ENCODE data around the gene GAL. TPM values are rescaled to one million over a fixed set of nuclear protein-coding genes. Genes with fewer than 3 reads are reported as not detected.

GAL gene
- total RNA-seq, 1 donor from 2014 or later: 1.0 TPM

DNA sequence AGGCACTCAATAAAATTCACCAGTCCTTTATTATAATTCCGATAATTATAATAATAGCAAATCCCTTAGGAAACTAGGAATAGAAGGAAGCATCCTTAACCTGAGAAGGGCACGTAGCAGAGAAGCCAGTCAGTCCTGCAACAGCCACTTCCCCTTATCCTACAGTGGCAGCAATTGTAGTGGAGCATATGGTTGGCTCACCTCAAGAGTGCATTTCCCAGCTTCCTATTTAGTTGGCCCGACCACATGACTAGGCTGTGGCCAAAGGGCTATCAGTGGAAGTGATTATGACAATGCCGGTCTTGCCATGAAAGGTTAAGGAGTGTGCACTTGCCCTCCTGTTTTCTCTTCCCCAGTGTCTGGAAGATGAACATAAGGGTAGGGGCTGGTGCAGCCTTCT is 39.9 kb downstream of the GAL start:
- Histone ChIP-seq H3K4me1 (ENCODE audit: control insufficient read depth in 3 of 3, insufficient read depth in 3 of 3, low read length in 3 of 3) (no peaks in the 10 kb centered on the region), H3K27ac (ENCODE audit: low read depth, low read length) (no peak overlapping the region), H3K27me3 (ENCODE audit: control insufficient read depth in 3 of 3, insufficient read depth in 3 of 3, low read length in 3 of 3) (peaks cover 2 to 5% (median 3%) of the 10 kb centered on the region in 3 donors), H3K9me3 (ENCODE audit: control insufficient read depth in 3 of 3, low read length in 3 of 3) (peaks cover 0 to 9% (median 2%) of the 10 kb centered on the region in 3 donors), H3K36me3 (ENCODE audit: control insufficient read depth in 3 of 3, insufficient read depth in 3 of 3, low read length in 3 of 3) (no peaks in the 10 kb centered on the region), H3K4me3 (ENCODE audit: low read length in 3 of 3) (no peak overlapping the region), H3K9ac (ENCODE audit: low read depth in 1 of 3, low read length in 3 of 3) (no peak overlapping the region)

DNA sequence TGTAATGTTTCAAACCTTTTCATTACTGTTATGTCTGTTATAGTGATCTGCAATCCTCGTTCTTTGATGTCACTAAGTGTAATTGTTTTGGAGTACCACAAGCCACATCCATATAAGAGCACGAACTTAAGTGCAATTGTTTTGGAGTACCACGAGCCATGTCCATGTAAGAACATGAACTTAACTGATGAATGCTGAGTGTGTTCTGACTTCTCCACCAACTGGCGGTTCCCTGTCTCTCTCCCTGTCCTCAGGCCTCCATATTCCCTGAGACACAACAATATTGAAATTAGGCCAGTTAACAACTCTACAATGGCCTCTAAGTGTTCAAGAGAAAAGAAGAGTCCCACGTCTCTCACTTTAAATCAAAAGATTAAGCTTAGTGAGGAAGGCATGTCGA is 43.4 kb downstream of the GAL start:
- H3K36me3 ChIP-seq (ENCODE audit: control insufficient read depth in 3 of 3, insufficient read depth in 3 of 3, low read length in 3 of 3): no peaks in the 10 kb centered on the region
- no peaks in the 10 kb centered on the region for H3K4me1 ChIP-seq (ENCODE audit: control insufficient read depth in 3 of 3, insufficient read depth in 3 of 3, low read length in 3 of 3)
- no peak overlapping the region for H3K27ac ChIP-seq (ENCODE audit: low read depth, low read length)
- H3K9ac ChIP-seq (ENCODE audit: low read depth in 1 of 3, low read length in 3 of 3): no peak overlapping the region
- H3K9me3 ChIP-seq (ENCODE audit: control insufficient read depth in 3 of 3, low read length in 3 of 3): no peaks in the 10 kb centered on the region
- no peak overlapping the region for H3K4me3 ChIP-seq (ENCODE audit: low read length in 3 of 3)
- H3K27me3 ChIP-seq (ENCODE audit: control insufficient read depth in 3 of 3, insufficient read depth in 3 of 3, low read length in 3 of 3): peaks cover 0 to 17% (median 7%) of the 10 kb centered on the region in 3 donors

DNA sequence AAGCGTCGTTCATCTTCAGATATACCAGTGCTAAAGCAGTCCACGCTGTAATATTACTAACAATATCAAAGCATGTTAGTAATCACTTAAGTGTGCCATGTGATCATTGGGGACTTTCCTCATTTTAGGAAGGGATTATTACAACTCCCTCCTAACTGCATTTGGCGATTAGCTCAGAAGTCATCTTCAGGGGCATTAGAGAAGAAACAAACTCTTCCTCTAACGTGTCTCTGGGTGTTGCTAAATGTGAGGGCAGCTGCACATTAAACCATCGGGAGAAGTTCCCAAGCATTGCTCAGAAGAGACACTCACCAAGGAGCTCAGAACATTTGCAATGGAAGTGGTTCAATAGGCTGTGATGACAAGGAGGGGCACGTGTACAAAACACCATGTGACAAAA is 49.8 kb downstream of the GAL start:
- Histone ChIP-seq H3K36me3 (ENCODE audit: control insufficient read depth in 3 of 3, insufficient read depth in 3 of 3, low read length in 3 of 3) (no peaks in the 10 kb centered on the region), H3K4me1 (ENCODE audit: control insufficient read depth in 3 of 3, insufficient read depth in 3 of 3, low read length in 3 of 3) (no peaks in the 10 kb centered on the region), H3K27ac (ENCODE audit: low read depth, low read length) (no peak overlapping the region), H3K9ac (ENCODE audit: low read depth in 1 of 3, low read length in 3 of 3) (no peak overlapping the region), H3K9me3 (ENCODE audit: control insufficient read depth in 3 of 3, low read length in 3 of 3) (no peaks in the 10 kb centered on the region), H3K4me3 (ENCODE audit: low read length in 3 of 3) (no peak overlapping the region), H3K27me3 (ENCODE audit: control insufficient read depth in 3 of 3, insufficient read depth in 3 of 3, low read length in 3 of 3) (peaks cover 4 to 18% (median 7%) of the 10 kb centered on the region in 3 donors)

DNA sequence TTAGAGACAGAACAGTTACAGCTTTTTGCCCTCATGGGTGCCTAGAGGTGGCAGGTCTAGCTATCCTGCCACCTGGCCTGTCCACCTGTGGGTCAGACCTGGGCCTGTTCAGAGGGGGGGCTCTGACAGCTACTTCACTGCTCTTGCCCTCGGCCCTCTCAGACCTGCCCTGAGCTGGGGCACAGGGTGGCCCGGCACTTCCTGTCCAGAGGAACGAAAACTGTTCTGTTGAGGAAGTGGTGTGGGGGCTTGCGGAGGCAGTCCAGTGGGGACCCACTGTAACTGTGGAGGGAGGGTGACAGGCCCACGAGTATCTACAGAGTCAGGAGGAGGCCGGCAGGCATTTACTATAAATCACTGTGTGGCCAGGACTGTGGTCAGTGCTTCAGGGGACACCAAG is 50.8 kb downstream of the GAL start:
- H3K27me3 ChIP-seq (ENCODE audit: control insufficient read depth in 3 of 3, insufficient read depth in 3 of 3, low read length in 3 of 3): peaks cover 4 to 18% (median 7%) of the 10 kb centered on the region in 3 donors
- no peak overlapping the region for H3K4me3 ChIP-seq (ENCODE audit: low read length in 3 of 3)
- H3K9me3 ChIP-seq (ENCODE audit: control insufficient read depth in 3 of 3, low read length in 3 of 3): no peaks in the 10 kb centered on the region
- no peak overlapping the region for H3K27ac ChIP-seq (ENCODE audit: low read depth, low read length)
- H3K36me3 ChIP-seq (ENCODE audit: control insufficient read depth in 3 of 3, insufficient read depth in 3 of 3, low read length in 3 of 3): no peaks in the 10 kb centered on the region
- no peak overlapping the region for H3K9ac ChIP-seq (ENCODE audit: low read depth in 1 of 3, low read length in 3 of 3)
- no peaks in the 10 kb centered on the region for H3K4me1 ChIP-seq (ENCODE audit: control insufficient read depth in 3 of 3, insufficient read depth in 3 of 3, low read length in 3 of 3)

DNA sequence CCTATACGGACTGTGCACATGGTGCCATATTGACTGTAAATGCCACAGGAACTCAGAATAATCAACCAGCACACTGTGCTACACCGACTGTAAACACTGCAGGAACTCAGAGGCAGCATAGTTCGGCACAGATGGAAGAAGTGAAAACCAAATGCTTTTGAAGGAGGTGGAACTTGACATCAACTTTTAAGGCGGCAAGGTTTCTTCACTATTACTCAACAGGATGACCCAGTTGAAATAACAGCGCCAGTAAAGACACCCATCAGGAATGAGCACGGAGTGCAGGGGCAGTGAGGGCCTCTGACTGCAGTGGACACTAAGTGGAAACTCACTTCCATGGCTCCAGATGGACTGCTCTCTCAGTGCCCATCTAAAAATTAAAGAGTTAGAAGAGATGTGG is 51.3 kb downstream of the GAL start:
- Histone ChIP-seq H3K4me1 (ENCODE audit: control insufficient read depth in 3 of 3, insufficient read depth in 3 of 3, low read length in 3 of 3) (no peaks in the 10 kb centered on the region), H3K27ac (ENCODE audit: low read depth, low read length) (no peak overlapping the region)

More for the DNA sequence above, 51.3 kb downstream of the GAL start:
- Histone ChIP-seq H3K36me3 (ENCODE audit: control insufficient read depth in 3 of 3, insufficient read depth in 3 of 3, low read length in 3 of 3) (no peaks in the 10 kb centered on the region), H3K9ac (ENCODE audit: low read depth in 1 of 3, low read length in 3 of 3) (no peak overlapping the region), H3K4me3 (ENCODE audit: low read length in 3 of 3) (no peak overlapping the region), H3K9me3 (ENCODE audit: control insufficient read depth in 3 of 3, low read length in 3 of 3) (no peaks in the 10 kb centered on the region), H3K27me3 (ENCODE audit: control insufficient read depth in 3 of 3, insufficient read depth in 3 of 3, low read length in 3 of 3) (peaks cover 4 to 18% (median 7%) of the 10 kb centered on the region in 3 donors)

Other genes with a start within 250 kb of the GAL start
- 103 TPM for gene PPP6R3, start 223.8 kb upstream of the GAL start, total RNA-seq
- not detected for gene TESMIN, start 67.0 kb downstream of the GAL start, total RNA-seq
- 11.5 TPM for gene CPT1A, start 157.4 kb downstream of the GAL start, total RNA-seq
- gene MRPL21, start 219.3 kb downstream of the GAL start, total RNA-seq: 53.2 TPM
- gene IGHMBP2, start 219.3 kb downstream of the GAL start, total RNA-seq: 11.0 TPM